HG02970 (cell line): ENCODE measurements around the gene CREBRF.
"Not testable (repeated sequence)": the region's sequence is repeated elsewhere in the genome, so short reads cannot be mapped to it uniquely, and the experiment has no call there.

ENCODE experiments used
- ATAC-seq: cut with Tn5 transposase; IDR thresholded peaks from one replicate; pipeline ENCODE4 v1.9.1; 2021; ENCODE audit warnings: mild to moderate bottlenecking, moderate library complexity, moderate number of reproducible peaks; ENCODE audit not compliant: unreplicated experiment, low FRiP score

CREBRF gene

GRCh38 chr5:173148354-173148753 lies 92.2 kb downstream of the CREBRF start:
- no peak for ATAC-seq

- ATAC-seq: no peak
These were observed 96.4 kb downstream of the CREBRF start for GRCh38 chr5:173152547-173152946.

GRCh38 chr5:173153842-173154241 lies 97.7 kb downstream of the CREBRF start:
- ATAC-seq: no peak

GRCh38 chr5:173154619-173155018 lies 98.5 kb downstream of the CREBRF start:
- not testable (repeated sequence) for ATAC-seq

GRCh38 chr5:173155912-173156311 lies 99.8 kb downstream of the CREBRF start:
- no peak for ATAC-seq

GRCh38 chr5:173158366-173158765 lies 102.2 kb downstream of the CREBRF start:
- no peak for ATAC-seq

- no peak for ATAC-seq
These were observed 103.1 kb downstream of the CREBRF start for GRCh38 chr5:173159256-173159655.

- ATAC-seq: no peak
These were observed 105.0 kb downstream of the CREBRF start for GRCh38 chr5:173161148-173161547.

- ATAC-seq: no peak
These were observed 107.1 kb downstream of the CREBRF start for GRCh38 chr5:173163219-173163618.

GRCh38 chr5:173165177-173166016 lies 109.2 kb downstream of the CREBRF start:
- ATAC-seq: no peak

- no peak for ATAC-seq
These were observed 116.0 kb downstream of the CREBRF start for GRCh38 chr5:173172166-173172565.

- no peak for ATAC-seq
These were observed 119.4 kb downstream of the CREBRF start for GRCh38 chr5:173175523-173175922.

- ATAC-seq: no peak
These were observed 122.3 kb downstream of the CREBRF start for GRCh38 chr5:173178369-173178910.

GRCh38 chr5:173180331-173180730 lies 124.2 kb downstream of the CREBRF start:
- ATAC-seq: no peak

- ATAC-seq: no peak
These were observed 131.0 kb downstream of the CREBRF start for GRCh38 chr5:173187054-173187743.

- ATAC-seq: no peak
These were observed 132.1 kb downstream of the CREBRF start for GRCh38 chr5:173188280-173188679.
